Measurements from ENCODE around the gene TRPM3. TPM values are rescaled to one million over a fixed set of nuclear protein-coding genes. Genes with fewer than 3 reads are reported as not detected.

TRPM3 gene
- total RNA-seq, 1 experiment from 2014 or later, result not detected

DNA sequence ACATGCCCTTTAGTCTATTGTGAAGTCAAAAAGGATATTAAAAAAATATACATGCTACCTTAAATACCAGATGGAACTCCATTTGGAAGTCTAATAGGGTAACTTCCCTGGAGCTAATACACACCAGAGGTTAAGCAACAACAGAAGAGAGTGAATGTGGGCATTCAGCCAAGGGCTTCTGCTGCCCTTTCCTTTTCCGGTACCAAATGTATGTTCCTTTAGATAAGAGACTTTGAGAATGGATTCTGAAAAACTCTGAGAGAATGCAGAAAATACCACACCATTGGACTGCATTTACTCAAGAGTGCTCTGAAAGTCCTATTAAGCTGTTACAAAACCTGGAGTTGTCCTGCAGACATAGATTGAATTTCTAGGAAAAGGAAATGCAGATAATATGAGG is 23.8 kb upstream of the TRPM3 start:
- intact Hi-C loops (cut with micrococcal nuclease; ENCODE audit: unreplicated experiment), result no loop called here
- POLR2A ChIA-PET, result no interaction called here

GRCh38 chr9:71144495-71144894 is 23.1 kb upstream of the TRPM3 start:
- no TSS peak for BruUV-seq (replicated peaks)
- Mint-ChIP-seq H3K27me3 (ENCODE audit: insufficient read depth, unreplicated experiment) (no peaks in the 10 kb centered on the region), H3K4me3 (ENCODE audit: unreplicated experiment) (no peak overlapping the region), H3K27ac (ENCODE audit: unreplicated experiment) (no peak overlapping the region), H3K36me3 (ENCODE audit: insufficient read depth, unreplicated experiment) (no peaks in the 10 kb centered on the region), H3K9me3 (ENCODE audit: unreplicated experiment) (no peaks in the 10 kb centered on the region), H3K4me1 (ENCODE audit: low read depth, unreplicated experiment) (no peaks in the 10 kb centered on the region)
- ChIA-PET POLR2A (no interaction called here), CTCF (no interaction called here)
- Histone ChIP-seq H3K9me3 (no peaks in the 10 kb centered on the region), H3K27me3 (replicated peaks; ENCODE audit: control insufficient read depth, insufficient read depth, low read length) (no peaks in the 10 kb centered on the region), H3K36me3 (ENCODE audit: control insufficient read depth, insufficient read depth, low read length) (no peaks in the 10 kb centered on the region), H3K4me3 (ENCODE audit: low read depth, low read length) (no peak overlapping the region), H3K4me1 (no peaks in the 10 kb centered on the region)
- TF ChIP-seq, protein P1, sequence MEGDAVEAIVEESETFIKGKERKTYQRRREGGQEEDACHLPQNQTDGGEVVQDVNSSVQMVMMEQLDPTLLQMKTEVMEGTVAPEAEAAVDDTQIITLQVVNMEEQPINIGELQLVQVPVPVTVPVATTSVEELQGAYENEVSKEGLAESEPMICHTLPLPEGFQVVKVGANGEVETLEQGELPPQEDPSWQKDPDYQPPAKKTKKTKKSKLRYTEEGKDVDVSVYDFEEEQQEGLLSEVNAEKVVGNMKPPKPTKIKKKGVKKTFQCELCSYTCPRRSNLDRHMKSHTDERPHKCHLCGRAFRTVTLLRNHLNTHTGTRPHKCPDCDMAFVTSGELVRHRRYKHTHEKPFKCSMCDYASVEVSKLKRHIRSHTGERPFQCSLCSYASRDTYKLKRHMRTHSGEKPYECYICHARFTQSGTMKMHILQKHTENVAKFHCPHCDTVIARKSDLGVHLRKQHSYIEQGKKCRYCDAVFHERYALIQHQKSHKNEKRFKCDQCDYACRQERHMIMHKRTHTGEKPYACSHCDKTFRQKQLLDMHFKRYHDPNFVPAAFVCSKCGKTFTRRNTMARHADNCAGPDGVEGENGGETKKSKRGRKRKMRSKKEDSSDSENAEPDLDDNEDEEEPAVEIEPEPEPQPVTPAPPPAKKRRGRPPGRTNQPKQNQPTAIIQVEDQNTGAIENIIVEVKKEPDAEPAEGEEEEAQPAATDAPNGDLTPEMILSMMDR (IDR thresholded peaks at IDR 0.05; ENCODE audit: insufficient read depth in 1 of 2, low read depth in 1 of 2, low read length in 1 of 2, severe bottlenecking in 1 of 2, unreplicated experiment in 1 of 2), result no peak
- DNase-seq, result no peak
- intact Hi-C loops (cut with micrococcal nuclease; ENCODE audit: unreplicated experiment), result no loop called here

More for the DNA sequence above, 23.8 kb upstream of the TRPM3 start:
- no peaks in the 10 kb centered on the region for H3K9me3 ChIP-seq
- TF ChIP-seq, protein P1 (IDR thresholded peaks at IDR 0.05; ENCODE audit: insufficient read depth in 1 of 2, low read depth in 1 of 2, low read length in 1 of 2, severe bottlenecking in 1 of 2, unreplicated experiment in 1 of 2), result no peak
- Mint-ChIP-seq H3K4me1 (ENCODE audit: low read depth, unreplicated experiment) (no peaks in the 10 kb centered on the region), H3K9me3 (ENCODE audit: unreplicated experiment) (no peaks in the 10 kb centered on the region), H3K36me3 (ENCODE audit: insufficient read depth, unreplicated experiment) (no peaks in the 10 kb centered on the region), H3K27ac (ENCODE audit: unreplicated experiment) (no peak overlapping the region), H3K4me3 (ENCODE audit: unreplicated experiment) (no peak overlapping the region), H3K27me3 (ENCODE audit: insufficient read depth, unreplicated experiment) (no peaks in the 10 kb centered on the region)
- no peaks in the 10 kb centered on the region for H3K36me3 ChIP-seq (ENCODE audit: control insufficient read depth, insufficient read depth, low read length)
- H3K27me3 ChIP-seq (replicated peaks; ENCODE audit: control insufficient read depth, insufficient read depth, low read length), result no peaks in the 10 kb centered on the region
- BruUV-seq (replicated peaks), result no TSS peak
- H3K4me1 ChIP-seq, result no peaks in the 10 kb centered on the region
- no peak for DNase-seq
- CTCF ChIA-PET, result no interaction called here
- no peak overlapping the region for H3K4me3 ChIP-seq (ENCODE audit: low read depth, low read length)

- H3K27me3 ChIP-seq (replicated peaks; ENCODE audit: control insufficient read depth, insufficient read depth, low read length), result no peaks in the 10 kb centered on the region
- no TSS peak for BruUV-seq (replicated peaks)
- Mint-ChIP-seq H3K27me3 (ENCODE audit: insufficient read depth, unreplicated experiment) (no peaks in the 10 kb centered on the region), H3K4me1 (ENCODE audit: low read depth, unreplicated experiment) (no peaks in the 10 kb centered on the region), H3K9me3 (ENCODE audit: unreplicated experiment) (no peaks in the 10 kb centered on the region), H3K4me3 (ENCODE audit: unreplicated experiment) (no peak overlapping the region), H3K36me3 (ENCODE audit: insufficient read depth, unreplicated experiment) (no peaks in the 10 kb centered on the region), H3K27ac (ENCODE audit: unreplicated experiment) (no peak overlapping the region)
- H3K4me3 ChIP-seq (ENCODE audit: low read depth, low read length), result no peak overlapping the region
- ChIA-PET POLR2A (no interaction called here), CTCF (no interaction called here)
- H3K4me1 ChIP-seq, result no peaks in the 10 kb centered on the region
- intact Hi-C loops (cut with micrococcal nuclease; ENCODE audit: unreplicated experiment), result no loop called here
- no peaks in the 10 kb centered on the region for H3K36me3 ChIP-seq (ENCODE audit: control insufficient read depth, insufficient read depth, low read length)
- no peaks in the 10 kb centered on the region for H3K9me3 ChIP-seq
- TF ChIP-seq, protein P1 (IDR thresholded peaks at IDR 0.05; ENCODE audit: insufficient read depth in 1 of 2, low read depth in 1 of 2, low read length in 1 of 2, severe bottlenecking in 1 of 2, unreplicated experiment in 1 of 2), result no peak
- no peak for DNase-seq
Observed at GRCh38 chr9:71136696-71137095, 15.3 kb upstream of the TRPM3 start.
